Measurements from ENCODE around the gene PLA2R1.

DNA sequence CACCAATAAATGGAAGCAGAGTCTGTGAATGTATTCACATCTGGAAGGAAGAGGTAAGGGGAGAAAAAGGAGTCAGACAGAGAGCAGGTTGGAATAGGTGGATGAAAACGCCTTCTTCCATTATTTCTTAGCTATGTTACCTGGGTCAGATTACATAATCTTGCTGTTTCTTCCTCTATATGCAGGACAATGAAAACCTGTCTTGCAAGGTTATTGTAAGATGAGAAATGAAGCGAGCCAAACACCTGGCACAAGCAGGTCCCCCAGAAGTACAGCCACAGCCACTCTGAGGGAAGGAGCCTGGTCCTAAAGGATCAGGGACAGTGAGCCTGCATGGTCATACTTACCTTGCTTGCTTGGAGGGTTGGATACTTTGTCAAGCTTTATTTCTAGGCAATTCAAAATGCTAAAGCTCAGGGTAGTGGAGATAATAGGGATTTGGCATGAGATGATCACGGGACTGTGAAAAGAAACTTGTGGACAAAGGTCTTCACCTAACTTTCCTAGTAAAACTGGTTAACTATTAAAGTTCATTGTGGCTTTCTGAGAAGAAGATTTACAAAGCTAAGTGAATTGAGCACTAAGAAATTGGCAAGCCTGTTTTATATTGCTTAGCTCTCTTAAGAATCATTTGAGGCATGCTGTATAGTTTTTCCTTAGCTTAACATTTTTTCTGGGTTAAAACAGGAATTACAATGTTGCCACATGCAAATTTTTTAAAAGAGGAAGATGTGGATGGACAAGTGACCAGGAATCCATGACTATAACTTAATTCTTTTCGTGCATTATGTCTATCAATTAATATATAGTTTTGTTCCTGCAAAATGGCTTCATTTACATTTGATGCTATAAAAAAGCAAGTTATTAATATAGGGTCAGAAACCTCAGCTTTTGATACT, 15.7 kb upstream of the PLA2R1 start:
- no peak for TF ChIP-seq EZH2phosphoT487 (IDR thresholded peaks at IDR 0.05; ENCODE audit: low read depth)
- TF ChIP-seq, protein P1, sequence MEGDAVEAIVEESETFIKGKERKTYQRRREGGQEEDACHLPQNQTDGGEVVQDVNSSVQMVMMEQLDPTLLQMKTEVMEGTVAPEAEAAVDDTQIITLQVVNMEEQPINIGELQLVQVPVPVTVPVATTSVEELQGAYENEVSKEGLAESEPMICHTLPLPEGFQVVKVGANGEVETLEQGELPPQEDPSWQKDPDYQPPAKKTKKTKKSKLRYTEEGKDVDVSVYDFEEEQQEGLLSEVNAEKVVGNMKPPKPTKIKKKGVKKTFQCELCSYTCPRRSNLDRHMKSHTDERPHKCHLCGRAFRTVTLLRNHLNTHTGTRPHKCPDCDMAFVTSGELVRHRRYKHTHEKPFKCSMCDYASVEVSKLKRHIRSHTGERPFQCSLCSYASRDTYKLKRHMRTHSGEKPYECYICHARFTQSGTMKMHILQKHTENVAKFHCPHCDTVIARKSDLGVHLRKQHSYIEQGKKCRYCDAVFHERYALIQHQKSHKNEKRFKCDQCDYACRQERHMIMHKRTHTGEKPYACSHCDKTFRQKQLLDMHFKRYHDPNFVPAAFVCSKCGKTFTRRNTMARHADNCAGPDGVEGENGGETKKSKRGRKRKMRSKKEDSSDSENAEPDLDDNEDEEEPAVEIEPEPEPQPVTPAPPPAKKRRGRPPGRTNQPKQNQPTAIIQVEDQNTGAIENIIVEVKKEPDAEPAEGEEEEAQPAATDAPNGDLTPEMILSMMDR (IDR thresholded peaks at IDR 0.05; ENCODE audit: low read depth, low read length) = no peak

Data from OCI-LY3 (cell line).